ENCODE measurements around the gene LIPT2. TPM values are rescaled to one million over a fixed set of nuclear protein-coding genes. Genes with fewer than 3 reads are reported as not detected.
"Not testable (repeated sequence)": the region's sequence is repeated elsewhere in the genome, so short reads cannot be mapped to it uniquely, and the experiment has no call there.

LIPT2 gene
- total and polyA plus RNA-seq, 10 of the 15 experiments (the other 5 are each of a cell fraction or from before 2014, with no cell fraction given): 0.69 to 7.5 (median 3.8) TPM

DNA sequence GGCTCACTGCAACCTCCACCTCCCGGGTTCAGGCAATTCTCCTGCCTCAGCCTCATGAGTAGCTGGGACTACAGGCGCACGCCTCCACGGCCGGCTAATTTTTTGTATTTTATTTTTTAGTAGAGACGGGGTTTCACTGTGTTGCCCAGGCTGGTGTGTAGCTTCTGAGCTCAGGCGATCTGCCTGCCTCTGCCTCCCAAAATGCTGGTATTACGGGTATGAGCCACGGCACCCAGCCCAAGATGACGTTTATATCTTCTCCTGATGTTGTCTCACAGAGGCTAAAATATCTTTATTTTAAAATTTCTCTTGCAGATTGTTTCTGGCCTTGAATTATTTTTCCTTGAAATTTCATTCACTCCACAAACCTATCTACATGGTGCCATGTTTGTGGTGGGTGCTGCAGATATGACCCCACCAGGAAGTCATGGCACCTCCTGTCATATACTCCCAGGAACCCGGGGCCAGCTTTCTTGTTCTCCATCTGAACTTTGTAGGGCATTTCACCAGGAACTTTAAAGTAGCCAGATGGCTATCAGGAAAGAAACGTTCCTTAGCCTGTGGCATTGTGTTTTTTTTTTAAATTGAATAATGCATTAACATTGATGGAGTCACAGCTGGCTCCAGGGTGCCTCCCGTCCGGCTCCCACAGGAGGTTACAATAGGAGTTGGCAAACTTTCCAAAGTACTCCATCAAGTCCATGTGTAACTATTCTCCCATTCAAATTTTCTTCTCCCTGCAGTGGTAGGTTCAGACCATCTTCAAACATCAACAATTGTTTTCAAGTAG, 42.0 kb upstream of the LIPT2 start:
- H3K36me3 ChIP-seq (ENCODE audit: control insufficient read depth in 2 of 2, insufficient read depth in 2 of 2, low read length in 1 of 2): no peaks in the 10 kb centered on the region
- no peak for FAIRE-seq
- no peaks in the 10 kb centered on the region for H4K20me1 ChIP-seq (ENCODE audit: control insufficient read depth, insufficient read depth)
- no peak for DNase-seq (ENCODE audit: low read depth, low spot score)
- CTCF ChIA-PET: no interaction called here
- 59% methylated on average over 14 of the region's 14 CpGs for WGBS (ENCODE audit: insufficient coverage, insufficient replicate concordance, low lambda C conversion rate, missing lambda C conversion rate)
- H3K9me3 ChIP-seq (replicated peaks; ENCODE audit: control insufficient read depth, insufficient read depth, low read length): no peaks in the 10 kb centered on the region; the same call in 2 of the 3 replicates
- TF ChIP-seq SRF (IDR thresholded peaks at IDR 0.05; ENCODE audit: low read depth in 2 of 2, low read length in 2 of 2): no peak
- TF ChIP-seq, protein P1, sequence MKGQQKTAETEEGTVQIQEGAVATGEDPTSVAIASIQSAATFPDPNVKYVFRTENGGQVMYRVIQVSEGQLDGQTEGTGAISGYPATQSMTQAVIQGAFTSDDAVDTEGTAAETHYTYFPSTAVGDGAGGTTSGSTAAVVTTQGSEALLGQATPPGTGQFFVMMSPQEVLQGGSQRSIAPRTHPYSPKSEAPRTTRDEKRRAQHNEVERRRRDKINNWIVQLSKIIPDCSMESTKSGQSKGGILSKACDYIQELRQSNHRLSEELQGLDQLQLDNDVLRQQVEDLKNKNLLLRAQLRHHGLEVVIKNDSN (IDR thresholded peaks at IDR 0.05; ENCODE audit: borderline replicate concordance, extremely low read length, insufficient read depth, low read depth, low read length): no peak
- no peak for TF ChIP-seq TARDBP (IDR thresholded peaks at IDR 0.05; ENCODE audit: borderline replicate concordance)
- TF ChIP-seq SREBF1 (IDR thresholded peaks at IDR 0.05; ENCODE audit: low read length): no peak
- no peak for TF ChIP-seq EED (IDR thresholded peaks at IDR 0.05; ENCODE audit: low read depth)
- TF ChIP-seq IKZF1 (conservative IDR thresholded peaks at IDR 0.05): no peak
- no peak for TF ChIP-seq RUNX3 (IDR thresholded peaks at IDR 0.05; ENCODE audit: low read length)
- no peak for TF ChIP-seq SIX5 (IDR thresholded peaks at IDR 0.05; ENCODE audit: low read depth, low read length, severe bottlenecking)
- TF ChIP-seq CREM (IDR thresholded peaks at IDR 0.05; ENCODE audit: low read depth): no peak
- no peak for TF ChIP-seq ZSCAN29 (IDR thresholded peaks at IDR 0.05)
- no peak for TF ChIP-seq BHLHE40 (IDR thresholded peaks at IDR 0.05; ENCODE audit: borderline replicate concordance in 1 of 2, low read depth in 2 of 2, low read length in 1 of 2)
- TF ChIP-seq RFX5 (IDR thresholded peaks at IDR 0.05; ENCODE audit: low read depth, low read length): no peak
- no peak for TF ChIP-seq SP1 (IDR thresholded peaks at IDR 0.05; ENCODE audit: low read depth, low read length)
- TF ChIP-seq, protein P2, sequence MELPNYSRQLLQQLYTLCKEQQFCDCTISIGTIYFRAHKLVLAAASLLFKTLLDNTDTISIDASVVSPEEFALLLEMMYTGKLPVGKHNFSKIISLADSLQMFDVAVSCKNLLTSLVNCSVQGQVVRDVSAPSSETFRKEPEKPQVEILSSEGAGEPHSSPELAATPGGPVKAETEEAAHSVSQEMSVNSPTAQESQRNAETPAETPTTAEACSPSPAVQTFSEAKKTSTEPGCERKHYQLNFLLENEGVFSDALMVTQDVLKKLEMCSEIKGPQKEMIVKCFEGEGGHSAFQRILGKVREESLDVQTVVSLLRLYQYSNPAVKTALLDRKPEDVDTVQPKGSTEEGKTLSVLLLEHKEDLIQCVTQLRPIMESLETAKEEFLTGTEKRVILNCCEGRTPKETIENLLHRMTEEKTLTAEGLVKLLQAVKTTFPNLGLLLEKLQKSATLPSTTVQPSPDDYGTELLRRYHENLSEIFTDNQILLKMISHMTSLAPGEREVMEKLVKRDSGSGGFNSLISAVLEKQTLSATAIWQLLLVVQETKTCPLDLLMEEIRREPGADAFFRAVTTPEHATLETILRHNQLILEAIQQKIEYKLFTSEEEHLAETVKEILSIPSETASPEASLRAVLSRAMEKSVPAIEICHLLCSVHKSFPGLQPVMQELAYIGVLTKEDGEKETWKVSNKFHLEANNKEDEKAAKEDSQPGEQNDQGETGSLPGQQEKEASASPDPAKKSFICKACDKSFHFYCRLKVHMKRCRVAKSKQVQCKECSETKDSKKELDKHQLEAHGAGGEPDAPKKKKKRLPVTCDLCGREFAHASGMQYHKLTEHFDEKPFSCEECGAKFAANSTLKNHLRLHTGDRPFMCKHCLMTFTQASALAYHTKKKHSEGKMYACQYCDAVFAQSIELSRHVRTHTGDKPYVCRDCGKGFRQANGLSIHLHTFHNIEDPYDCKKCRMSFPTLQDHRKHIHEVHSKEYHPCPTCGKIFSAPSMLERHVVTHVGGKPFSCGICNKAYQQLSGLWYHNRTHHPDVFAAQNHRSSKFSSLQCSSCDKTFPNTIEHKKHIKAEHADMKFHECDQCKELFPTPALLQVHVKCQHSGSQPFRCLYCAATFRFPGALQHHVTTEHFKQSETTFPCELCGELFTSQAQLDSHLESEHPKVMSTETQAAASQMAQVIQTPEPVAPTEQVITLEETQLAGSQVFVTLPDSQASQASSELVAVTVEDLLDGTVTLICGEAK (IDR thresholded peaks at IDR 0.05; ENCODE audit: borderline replicate concordance): no peak
- intact Hi-C loops (cut with micrococcal nuclease; ENCODE audit: unreplicated experiment) (no loop called here), in situ Hi-C loops (cut with MboI) (no loop called here)
- H3K4me2 ChIP-seq (ENCODE audit: control insufficient read depth, insufficient read depth): no peak overlapping the region
- no peaks in the 10 kb centered on the region for H3K79me2 ChIP-seq (ENCODE audit: control insufficient read depth, insufficient read depth, low read length)
- no peak for ATAC-seq
- no peaks in the 10 kb centered on the region; a peak in 1 of 4 replicates for H3K27me3 ChIP-seq (replicated peaks in 1 of 2; ENCODE audit: control insufficient read depth in 2 of 2, insufficient read depth in 2 of 2, low read length in 1 of 2)
- no TSS peak for BruUV-seq (replicated peaks)
- no peak overlapping the region for H3K27ac ChIP-seq (ENCODE audit: control insufficient read depth, insufficient read depth)
- H3K4me3 ChIP-seq: 0 out of 2 replicates have a peak overlapping the region, but pooled peaks have one; percentile 9
- H3K4me1 ChIP-seq (ENCODE audit: control insufficient read depth, insufficient read depth, low read length): no peaks in the 10 kb centered on the region; the same call in 1 of the 2 replicates
- no peak overlapping the region for H2AFZ ChIP-seq (ENCODE audit: control insufficient read depth, low read depth, low read length)
- POLR2A ChIA-PET: no interaction called here
- RAD21 ChIA-PET (ENCODE audit: unreplicated experiment): no interaction called here
- SMC1A ChIA-PET (ENCODE audit: uncharacterized antibody, unreplicated experiment): interaction anchor here (1.3 kb wide), 1 partner anchor 11 kb away, joined by 5 read pairs; no protein-coding TSS in a partner anchor
- H3K9ac ChIP-seq (ENCODE audit: control insufficient read depth, insufficient read depth, low read length): no peak overlapping the region

DNA sequence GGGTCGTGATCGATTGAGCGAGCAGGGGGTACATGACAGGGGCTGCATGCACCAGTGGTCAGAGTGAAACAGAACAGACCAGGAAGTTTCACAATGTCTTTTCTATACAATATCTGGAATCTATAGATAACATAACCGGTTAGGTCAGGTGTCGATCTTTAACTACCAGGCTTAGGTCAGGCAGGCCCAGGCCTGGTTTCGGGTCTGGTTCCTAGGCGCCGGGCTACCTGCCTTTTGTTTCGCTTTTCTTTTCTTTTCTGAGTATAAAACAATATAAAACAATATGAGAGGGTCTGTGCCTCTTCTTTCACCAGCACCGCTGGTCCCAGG, 41.4 kb upstream of the LIPT2 start:
- WGBS (ENCODE audit: insufficient coverage, insufficient replicate concordance, low lambda C conversion rate, missing lambda C conversion rate): 54% methylated on average over 10 of the region's 10 CpGs
- H3K79me2 ChIP-seq (ENCODE audit: control insufficient read depth, insufficient read depth, low read length); SMC1A ChIA-PET (ENCODE audit: uncharacterized antibody, unreplicated experiment); H2AFZ ChIP-seq (ENCODE audit: control insufficient read depth, low read depth, low read length); H3K27ac ChIP-seq (ENCODE audit: control insufficient read depth, insufficient read depth); H3K4me1 ChIP-seq (ENCODE audit: control insufficient read depth, insufficient read depth, low read length); H3K36me3 ChIP-seq (ENCODE audit: control insufficient read depth in 2 of 2, insufficient read depth in 2 of 2, low read length in 1 of 2); FAIRE-seq; H3K4me2 ChIP-seq (ENCODE audit: control insufficient read depth, insufficient read depth); intact Hi-C loops (cut with micrococcal nuclease; ENCODE audit: unreplicated experiment); H3K9ac ChIP-seq (ENCODE audit: control insufficient read depth, insufficient read depth, low read length); H3K27me3 ChIP-seq (replicated peaks in 1 of 2; ENCODE audit: control insufficient read depth in 2 of 2, insufficient read depth in 2 of 2, low read length in 1 of 2); ATAC-seq; H3K4me3 ChIP-seq; RAD21 ChIA-PET (ENCODE audit: unreplicated experiment); H3K9me3 ChIP-seq (replicated peaks; ENCODE audit: control insufficient read depth, insufficient read depth, low read length); H4K20me1 ChIP-seq (ENCODE audit: control insufficient read depth, insufficient read depth); POLR2A ChIA-PET; in situ Hi-C loops (cut with MboI); DNase-seq (ENCODE audit: low read depth, low spot score); BruUV-seq (replicated peaks): not testable (repeated sequence)
- CTCF ChIA-PET: interaction anchor here (1.0 kb wide), 1 partner anchor 395 kb away, joined by 3 read pairs; no protein-coding TSS in a partner anchor

Measured in GM12878 (cell line).